ENCODE results near the gene DNAJA4.
"Not testable (repeated sequence)": the region's sequence is repeated elsewhere in the genome, so short reads cannot be mapped to it uniquely, and the experiment has no call there.

DNAJA4 gene

DNA sequence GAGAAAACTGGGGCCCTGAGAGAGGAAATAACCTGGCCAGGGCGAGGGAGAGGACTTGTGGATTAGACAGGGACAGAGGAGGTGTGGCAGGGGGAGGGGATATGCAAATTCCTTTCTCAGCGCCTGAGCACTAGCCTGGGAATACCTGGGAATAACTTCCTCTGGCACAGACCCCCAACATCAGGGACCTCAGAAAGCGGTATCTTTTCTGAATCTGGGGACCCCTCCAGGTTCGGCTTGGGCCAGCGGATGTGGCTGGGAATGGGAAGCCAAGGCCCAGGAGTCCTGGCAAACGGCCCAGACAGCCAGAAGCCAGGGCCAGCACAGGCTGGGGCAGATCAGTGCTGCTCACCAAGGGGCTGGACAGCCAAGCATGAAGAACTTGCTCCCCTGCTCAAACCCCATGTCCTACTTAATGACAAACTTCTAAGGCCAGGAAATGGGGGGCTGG lies 20.8 kb upstream of the DNAJA4 start:
- Histone ChIP-seq H3K27ac (ENCODE audit: insufficient read depth, low read depth, low read length, poor library complexity, severe bottlenecking) (no peak overlapping the region), H3K36me3 (ENCODE audit: control insufficient read depth, insufficient read depth, low read length) (no peaks in the 10 kb centered on the region), H3K4me3 (ENCODE audit: insufficient read depth, low read depth, low read length) (no peak overlapping the region), H3K4me1 (ENCODE audit: control insufficient read depth, insufficient read depth, low read length) (peaks cover 8% of the 10 kb centered on the region), H3K27me3 (ENCODE audit: control insufficient read depth, insufficient read depth, low read length, poor library complexity, severe bottlenecking) (no peaks in the 10 kb centered on the region), H3K9me3 (ENCODE audit: control insufficient read depth, low read length) (no peaks in the 10 kb centered on the region)
- 56 to 57% methylated on average over 6 of the region's 6 CpGs for WGBS, 2 experiments

DNA sequence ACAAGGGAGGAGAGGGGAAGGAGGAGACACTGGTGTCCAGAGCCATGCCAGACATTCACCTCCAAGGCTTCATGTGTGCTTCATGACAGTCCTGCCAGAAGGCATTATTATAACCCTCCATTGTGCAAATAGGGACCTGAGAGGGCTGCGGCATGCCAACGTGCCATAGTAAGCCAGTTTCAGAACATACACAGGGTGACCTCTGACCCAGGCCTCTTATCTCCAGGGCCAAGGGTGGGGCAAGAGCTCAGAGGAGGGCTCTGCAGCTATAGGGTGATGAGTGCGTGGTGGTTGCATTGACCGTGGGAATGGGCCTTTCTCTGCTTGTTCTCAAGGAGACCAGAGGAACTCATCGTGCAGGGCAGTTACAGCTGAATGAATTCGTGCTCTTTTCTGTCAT lies 20.3 kb upstream of the DNAJA4 start:
- 90 to 95% methylated on average over 6 of the region's 6 CpGs for WGBS, 2 experiments
- Histone ChIP-seq H3K36me3 (ENCODE audit: control insufficient read depth, insufficient read depth, low read length) (no peaks in the 10 kb centered on the region), H3K9me3 (ENCODE audit: control insufficient read depth, low read length) (no peaks in the 10 kb centered on the region), H3K4me3 (ENCODE audit: insufficient read depth, low read depth, low read length) (no peak overlapping the region), H3K27me3 (ENCODE audit: control insufficient read depth, insufficient read depth, low read length, poor library complexity, severe bottlenecking) (no peaks in the 10 kb centered on the region), H3K4me1 (ENCODE audit: control insufficient read depth, insufficient read depth, low read length) (peaks cover 8% of the 10 kb centered on the region), H3K27ac (ENCODE audit: insufficient read depth, low read depth, low read length, poor library complexity, severe bottlenecking) (no peak overlapping the region)

DNA sequence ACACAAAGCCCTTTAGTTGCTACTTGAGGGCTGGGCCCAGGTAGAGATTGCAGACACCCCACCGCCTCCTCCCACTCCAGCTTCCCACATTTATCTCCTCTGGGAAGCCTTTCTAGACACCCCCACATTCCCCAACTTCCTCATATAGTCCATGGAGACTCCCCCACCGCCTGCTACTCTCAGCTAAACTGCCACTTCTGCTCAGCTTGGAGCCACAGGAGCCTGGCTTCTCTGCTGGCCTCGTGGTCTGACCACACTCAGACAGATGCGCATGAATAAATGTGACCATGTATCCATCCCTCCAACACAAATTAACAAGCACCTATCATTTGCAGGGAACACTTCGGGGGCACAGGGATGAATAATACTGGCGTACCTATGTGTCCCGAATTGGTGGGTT lies 19.5 kb upstream of the DNAJA4 start:
- Histone ChIP-seq H3K4me3 (ENCODE audit: insufficient read depth, low read depth, low read length) (no peak overlapping the region), H3K4me1 (ENCODE audit: control insufficient read depth, insufficient read depth, low read length) (peaks cover 8% of the 10 kb centered on the region), H3K36me3 (ENCODE audit: control insufficient read depth, insufficient read depth, low read length) (no peaks in the 10 kb centered on the region), H3K27ac (ENCODE audit: insufficient read depth, low read depth, low read length, poor library complexity, severe bottlenecking) (no peak overlapping the region), H3K27me3 (ENCODE audit: control insufficient read depth, insufficient read depth, low read length, poor library complexity, severe bottlenecking) (no peaks in the 10 kb centered on the region), H3K9me3 (ENCODE audit: control insufficient read depth, low read length) (no peaks in the 10 kb centered on the region)
- 66 to 69% methylated on average over 7 of the region's 7 CpGs for WGBS, 2 experiments

GRCh38 chr15:78245392-78245791 lies 19.0 kb upstream of the DNAJA4 start:
- 92 to 95% methylated on average over 13 of the region's 14 CpGs for WGBS, 2 experiments
- not testable (repeated sequence) for H3K4me1 ChIP-seq (ENCODE audit: control insufficient read depth, insufficient read depth, low read length)

DNA sequence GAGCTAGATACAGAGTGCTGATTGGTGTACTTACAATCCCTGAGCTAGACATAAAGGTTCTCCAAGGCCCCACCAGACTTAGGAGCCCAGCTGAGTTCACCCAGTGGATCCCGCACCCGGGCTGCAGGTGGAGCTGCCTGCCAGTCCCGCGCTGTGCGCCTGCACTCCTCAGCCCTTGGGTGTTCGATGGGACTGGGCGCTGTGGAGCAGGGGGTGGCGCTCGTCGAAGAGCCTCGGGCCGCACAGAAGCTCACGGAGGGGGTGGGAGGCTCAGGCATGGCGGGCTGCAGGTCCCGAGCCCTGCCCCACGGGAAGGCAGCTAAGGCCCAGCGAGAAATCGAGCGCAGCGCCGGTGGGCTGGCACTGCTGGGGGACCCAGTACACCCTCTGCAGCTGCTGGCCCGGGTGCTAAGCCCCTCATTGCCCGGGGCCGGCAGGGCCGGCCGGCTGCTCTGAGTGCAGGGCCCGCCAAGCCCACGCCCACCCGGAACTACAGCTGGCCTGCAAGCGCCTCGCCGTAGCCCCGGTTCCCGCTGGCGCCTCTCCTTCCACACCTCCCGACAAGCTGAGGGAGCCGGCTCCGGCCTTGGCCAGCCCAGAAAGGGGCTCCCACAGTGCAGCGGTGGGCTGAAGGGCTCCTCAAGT lies 18.3 kb upstream of the DNAJA4 start:
- H3K36me3 ChIP-seq (ENCODE audit: control insufficient read depth, insufficient read depth, low read length); H3K4me3 ChIP-seq (ENCODE audit: insufficient read depth, low read depth, low read length); H3K9me3 ChIP-seq (ENCODE audit: control insufficient read depth, low read length); H3K4me1 ChIP-seq (ENCODE audit: control insufficient read depth, insufficient read depth, low read length); H3K27ac ChIP-seq (ENCODE audit: insufficient read depth, low read depth, low read length, poor library complexity, severe bottlenecking); H3K27me3 ChIP-seq (ENCODE audit: control insufficient read depth, insufficient read depth, low read length, poor library complexity, severe bottlenecking): not testable (repeated sequence)
- WGBS, 2 experiments = 92 to 96% methylated on average over 39 of the region's 39 CpGs

More at GRCh38 chr15:78245392-78245791, 19.0 kb upstream of the DNAJA4 start:
- not testable (repeated sequence) for H3K36me3 ChIP-seq (ENCODE audit: control insufficient read depth, insufficient read depth, low read length); H3K27me3 ChIP-seq (ENCODE audit: control insufficient read depth, insufficient read depth, low read length, poor library complexity, severe bottlenecking); H3K4me3 ChIP-seq (ENCODE audit: insufficient read depth, low read depth, low read length); H3K9me3 ChIP-seq (ENCODE audit: control insufficient read depth, low read length); H3K27ac ChIP-seq (ENCODE audit: insufficient read depth, low read depth, low read length, poor library complexity, severe bottlenecking)

DNA sequence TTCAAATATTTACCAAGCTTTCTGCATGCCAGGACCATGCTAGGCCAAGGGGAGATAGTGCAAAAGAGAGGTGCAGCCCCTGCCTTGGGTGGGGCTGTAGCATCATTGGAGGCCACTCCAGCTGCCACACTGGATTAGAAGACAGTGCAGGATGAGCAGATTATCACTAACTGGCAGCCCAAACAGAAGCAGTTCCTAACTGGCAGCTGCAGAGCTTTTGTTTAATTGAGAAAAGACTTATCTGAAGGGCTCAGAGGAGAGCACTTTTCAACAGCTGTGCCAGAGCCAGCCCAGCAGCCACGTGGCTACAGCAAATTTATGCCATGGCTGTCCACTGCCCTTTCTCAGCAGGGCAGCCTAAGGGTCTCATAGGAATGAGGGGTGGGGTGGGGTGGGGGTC lies 16.5 kb upstream of the DNAJA4 start:
- H3K4me3 ChIP-seq (ENCODE audit: insufficient read depth, low read depth, low read length) = no peak overlapping the region
- 67 to 71% methylated on average over 1 of the region's 1 CpG for WGBS, 2 experiments
- H3K4me1 ChIP-seq (ENCODE audit: control insufficient read depth, insufficient read depth, low read length) = peaks cover 8% of the 10 kb centered on the region
- H3K9me3 ChIP-seq (ENCODE audit: control insufficient read depth, low read length) = no peaks in the 10 kb centered on the region
- no peak overlapping the region for H3K27ac ChIP-seq (ENCODE audit: insufficient read depth, low read depth, low read length, poor library complexity, severe bottlenecking)
- no peaks in the 10 kb centered on the region for H3K36me3 ChIP-seq (ENCODE audit: control insufficient read depth, insufficient read depth, low read length)
- H3K27me3 ChIP-seq (ENCODE audit: control insufficient read depth, insufficient read depth, low read length, poor library complexity, severe bottlenecking) = no peaks in the 10 kb centered on the region

- Histone ChIP-seq H3K36me3 (ENCODE audit: control insufficient read depth, insufficient read depth, low read length) (no peaks in the 10 kb centered on the region), H3K4me1 (ENCODE audit: control insufficient read depth, insufficient read depth, low read length) (no peaks in the 10 kb centered on the region), H3K27me3 (ENCODE audit: control insufficient read depth, insufficient read depth, low read length, poor library complexity, severe bottlenecking) (no peaks in the 10 kb centered on the region), H3K27ac (ENCODE audit: insufficient read depth, low read depth, low read length, poor library complexity, severe bottlenecking) (no peak overlapping the region), H3K4me3 (ENCODE audit: insufficient read depth, low read depth, low read length) (no peak overlapping the region), H3K9me3 (ENCODE audit: control insufficient read depth, low read length) (no peaks in the 10 kb centered on the region)
- 91 to 95% methylated on average over 5 of the region's 5 CpGs for WGBS, 2 experiments
Measured at GRCh38 chr15:78249131-78249530, 15.2 kb upstream of the DNAJA4 start.

DNA sequence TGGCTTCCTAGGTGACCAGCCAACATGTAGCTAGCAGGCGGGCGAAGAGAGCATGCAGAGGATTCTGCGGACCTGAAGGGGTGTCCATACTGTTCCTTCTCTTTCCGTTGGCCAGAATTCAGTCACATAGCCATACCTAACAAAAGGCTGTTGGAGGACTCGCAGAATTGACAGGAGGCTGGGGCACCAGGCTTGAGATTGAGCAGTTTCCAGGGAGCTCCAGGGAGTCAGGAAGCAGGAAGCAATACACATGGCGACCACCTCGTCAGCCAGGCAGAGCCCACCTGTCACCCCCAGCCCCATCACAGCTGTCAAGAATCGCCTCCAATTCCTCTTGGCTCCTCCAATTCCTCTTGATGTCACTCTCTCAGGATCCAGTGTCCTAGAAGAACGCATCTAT lies 13.2 kb upstream of the DNAJA4 start:
- Histone ChIP-seq H3K4me1 (ENCODE audit: control insufficient read depth, insufficient read depth, low read length) (no peaks in the 10 kb centered on the region), H3K9me3 (ENCODE audit: control insufficient read depth, low read length) (no peaks in the 10 kb centered on the region), H3K4me3 (ENCODE audit: insufficient read depth, low read depth, low read length) (no peak overlapping the region), H3K27me3 (ENCODE audit: control insufficient read depth, insufficient read depth, low read length, poor library complexity, severe bottlenecking) (no peaks in the 10 kb centered on the region), H3K36me3 (ENCODE audit: control insufficient read depth, insufficient read depth, low read length) (no peaks in the 10 kb centered on the region), H3K27ac (ENCODE audit: insufficient read depth, low read depth, low read length, poor library complexity, severe bottlenecking) (no peak overlapping the region)
- WGBS, 2 experiments = 85 to 87% methylated on average over 9 of the region's 9 CpGs

DNA sequence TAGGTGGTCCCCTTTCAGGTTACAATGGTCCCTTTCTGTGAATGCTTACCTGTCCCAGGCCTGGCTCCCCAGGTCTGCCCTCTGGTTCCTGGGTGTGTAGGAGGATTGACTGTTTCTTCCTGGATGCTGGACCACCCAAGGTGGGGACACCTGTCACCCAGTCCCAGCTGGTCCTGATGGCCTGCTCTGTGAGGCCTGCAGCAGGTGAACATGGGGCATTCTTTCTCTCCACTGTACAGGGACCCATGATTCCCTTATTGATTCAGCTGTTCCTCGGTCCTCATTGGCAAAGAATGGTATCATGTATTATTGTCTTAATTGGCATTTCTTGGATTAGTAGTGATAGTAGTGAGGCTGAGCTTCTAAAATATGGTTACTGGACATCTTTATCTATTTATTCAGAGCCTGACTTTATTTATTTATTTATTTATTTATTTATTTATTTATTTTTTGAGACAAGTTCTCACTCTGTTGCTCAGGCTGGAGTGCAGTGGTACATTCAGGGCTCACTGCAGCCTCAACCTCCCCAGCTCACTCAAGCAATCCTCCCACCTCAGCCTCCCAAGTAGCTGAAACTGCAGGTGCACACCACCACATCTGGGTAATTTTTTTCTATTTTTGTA lies 8.8 kb upstream of the DNAJA4 start:
- Histone ChIP-seq H3K4me3 (ENCODE audit: insufficient read depth, low read depth, low read length) (no peak overlapping the region), H3K36me3 (ENCODE audit: control insufficient read depth, insufficient read depth, low read length) (no peaks in the 10 kb centered on the region), H3K27ac (ENCODE audit: insufficient read depth, low read depth, low read length, poor library complexity, severe bottlenecking) (no peak overlapping the region), H3K4me1 (ENCODE audit: control insufficient read depth, insufficient read depth, low read length) (no peaks in the 10 kb centered on the region), H3K9me3 (ENCODE audit: control insufficient read depth, low read length) (no peaks in the 10 kb centered on the region), H3K27me3 (ENCODE audit: control insufficient read depth, insufficient read depth, low read length, poor library complexity, severe bottlenecking) (no peaks in the 10 kb centered on the region)
- 90 to 95% methylated on average over 1 of the region's 1 CpG for WGBS, 2 experiments

- Histone ChIP-seq H3K27ac (ENCODE audit: insufficient read depth, low read depth, low read length, poor library complexity, severe bottlenecking) (no peak overlapping the region), H3K27me3 (ENCODE audit: control insufficient read depth, insufficient read depth, low read length, poor library complexity, severe bottlenecking) (peaks cover under 1% of the 10 kb centered on the region), H3K9me3 (ENCODE audit: control insufficient read depth, low read length) (no peaks in the 10 kb centered on the region), H3K4me3 (ENCODE audit: insufficient read depth, low read depth, low read length) (no peak overlapping the region), H3K4me1 (ENCODE audit: control insufficient read depth, insufficient read depth, low read length) (no peaks in the 10 kb centered on the region), H3K36me3 (ENCODE audit: control insufficient read depth, insufficient read depth, low read length) (no peaks in the 10 kb centered on the region)
- WGBS, 2 experiments = 70 to 95% methylated on average over 3 of the region's 3 CpGs
Measured at GRCh38 chr15:78256044-78256437, 8.3 kb upstream of the DNAJA4 start.

Data from ectodermal cell (in vitro differentiated cells).